Measurements from ENCODE around the gene SPEG.

DNA sequence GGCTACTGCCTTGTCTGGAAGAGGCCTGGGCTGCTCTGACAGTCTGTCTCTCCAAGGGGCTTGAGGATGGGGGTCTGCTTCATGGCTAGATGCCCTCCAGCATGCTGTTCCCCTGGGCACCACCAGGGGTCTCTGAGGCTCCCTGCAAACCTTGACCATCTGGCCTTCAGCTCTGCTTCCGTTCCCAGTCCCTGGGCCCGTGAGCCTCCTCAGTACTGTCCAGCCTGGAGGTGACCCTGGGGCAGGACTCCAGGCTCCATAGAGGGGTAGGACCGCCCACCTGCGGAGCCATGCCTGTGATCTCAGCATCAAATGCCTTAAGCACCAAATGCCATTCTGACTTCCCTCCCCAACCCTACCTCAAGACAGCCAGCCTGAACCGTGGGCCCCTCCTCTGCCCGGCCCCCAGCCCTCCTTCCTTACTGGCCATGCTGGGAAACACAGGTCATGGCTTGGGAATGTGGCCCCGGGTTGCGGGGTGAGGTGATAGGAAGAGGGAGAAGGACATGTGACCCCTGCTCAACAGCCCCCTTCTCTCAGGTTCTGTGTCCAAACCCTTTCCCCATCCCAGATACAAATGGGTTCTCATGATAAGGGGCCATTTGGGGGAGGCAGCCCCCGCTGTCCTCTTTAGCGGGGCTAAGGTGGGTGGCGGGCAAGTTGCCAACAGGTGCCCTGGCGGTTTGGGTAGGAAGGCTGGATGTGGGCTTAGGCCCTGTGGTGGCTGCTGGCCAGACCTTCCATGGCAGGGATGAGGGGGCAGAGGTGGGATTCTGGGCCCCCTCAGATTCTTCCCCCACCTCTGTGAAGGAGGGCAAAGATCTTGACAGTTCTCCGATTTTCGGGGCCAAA, 25.0 kb downstream of the SPEG start:
- TF ChIP-seq ZC3H10 (CRISPR knock-in tag; IDR thresholded peaks at IDR 0.05) (no peak), OSR1 (CRISPR knock-in tag; IDR thresholded peaks at IDR 0.05) (no peak), TOX (CRISPR knock-in tag; IDR thresholded peaks at IDR 0.05; ENCODE audit: borderline replicate concordance) (no peak), CSDC2 (CRISPR knock-in tag; IDR thresholded peaks at IDR 0.05) (no peak), ESRRG (CRISPR knock-in tag; IDR thresholded peaks at IDR 0.05) (no peak), PATZ1 (CRISPR knock-in tag; IDR thresholded peaks at IDR 0.05; ENCODE audit: borderline replicate concordance) (no peak), ZNF70 (CRISPR knock-in tag; IDR thresholded peaks at IDR 0.05) (no peak), ZNF565 (CRISPR knock-in tag; conservative IDR thresholded peaks at IDR 0.05; ENCODE audit: low read depth) (no peak)

All from SK-N-SH treated with all-trans-retinoic acid at 6 μM for 48 hours (cell line).